DND-41 (cell line): ENCODE data around the gene FNDC3B.

Source experiments
- EZH2 ChIP-seq: IDR thresholded peaks from 3 replicates; pipeline ENCODE4 v1.6.1; 2012; ENCODE audit warnings: borderline replicate concordance, low read depth, mild to moderate bottlenecking, moderate library complexity, low read length, inconsistent platforms; ENCODE audit not compliant: severe bottlenecking
- TF ChIP-seq, protein P1 (sequence below): IDR thresholded peaks from 2 replicates; pipeline ENCODE4 v1.5.1; 2012; ENCODE audit warnings: borderline replicate concordance, low read length, moderate library complexity, mild to moderate bottlenecking; ENCODE audit not compliant: poor library complexity, severe bottlenecking; ENCODE audit errors: extremely low read depth

DNA sequence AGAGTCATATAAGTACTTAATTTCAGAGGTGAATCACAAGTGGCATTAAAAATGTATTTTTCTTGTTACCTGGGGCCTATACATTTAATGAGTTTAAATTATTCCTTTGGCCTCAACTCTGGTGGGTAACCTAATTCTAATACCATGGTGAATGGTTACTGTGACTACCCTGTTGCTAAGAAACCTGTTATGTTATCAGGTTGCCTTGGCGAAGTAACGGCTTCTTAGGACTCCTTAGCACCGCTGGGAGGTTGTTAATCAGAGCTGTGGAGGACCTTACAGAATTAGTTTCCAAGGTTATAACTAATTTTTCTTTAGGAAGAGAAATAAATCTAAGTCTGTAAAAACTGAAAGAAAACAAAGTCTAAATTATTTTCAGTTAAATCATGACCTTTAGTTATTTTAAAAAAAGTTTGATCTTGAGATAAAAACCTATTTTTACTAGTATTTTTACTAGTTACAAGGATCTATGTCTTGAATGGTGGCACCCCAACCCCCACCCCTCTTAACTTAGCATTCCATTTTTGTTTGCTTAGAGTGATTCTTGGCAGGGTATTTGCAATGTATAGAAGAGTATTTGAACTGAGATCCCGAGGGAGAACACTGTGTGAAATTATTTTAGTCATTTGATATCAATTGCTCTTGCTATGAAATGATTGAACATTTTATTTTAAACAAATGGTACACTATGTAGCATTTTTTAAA is 155.5 kb downstream of the FNDC3B start:
- TF ChIP-seq, protein P1, sequence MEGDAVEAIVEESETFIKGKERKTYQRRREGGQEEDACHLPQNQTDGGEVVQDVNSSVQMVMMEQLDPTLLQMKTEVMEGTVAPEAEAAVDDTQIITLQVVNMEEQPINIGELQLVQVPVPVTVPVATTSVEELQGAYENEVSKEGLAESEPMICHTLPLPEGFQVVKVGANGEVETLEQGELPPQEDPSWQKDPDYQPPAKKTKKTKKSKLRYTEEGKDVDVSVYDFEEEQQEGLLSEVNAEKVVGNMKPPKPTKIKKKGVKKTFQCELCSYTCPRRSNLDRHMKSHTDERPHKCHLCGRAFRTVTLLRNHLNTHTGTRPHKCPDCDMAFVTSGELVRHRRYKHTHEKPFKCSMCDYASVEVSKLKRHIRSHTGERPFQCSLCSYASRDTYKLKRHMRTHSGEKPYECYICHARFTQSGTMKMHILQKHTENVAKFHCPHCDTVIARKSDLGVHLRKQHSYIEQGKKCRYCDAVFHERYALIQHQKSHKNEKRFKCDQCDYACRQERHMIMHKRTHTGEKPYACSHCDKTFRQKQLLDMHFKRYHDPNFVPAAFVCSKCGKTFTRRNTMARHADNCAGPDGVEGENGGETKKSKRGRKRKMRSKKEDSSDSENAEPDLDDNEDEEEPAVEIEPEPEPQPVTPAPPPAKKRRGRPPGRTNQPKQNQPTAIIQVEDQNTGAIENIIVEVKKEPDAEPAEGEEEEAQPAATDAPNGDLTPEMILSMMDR = no peak
- no peak for TF ChIP-seq EZH2
